GM23338 (cell line): ENCODE results near the gene PTBP3. TPM values are rescaled to one million over a fixed set of nuclear protein-coding genes. Genes with fewer than 3 reads are reported as not detected.

Experiments
- ATAC-seq: fragments of 200-7000 bp; cut with Tn5 transposase; 3 replicates; pipeline ENCODE4 v1.9.1; 2020
- DNase-seq: peaks from one replicate; pipeline ENCODE4 v3.0.0-alpha.2; 2015; ENCODE audit warnings: low spot score
- H2AFZ ChIP-seq: fragments of 200-600 bp; sonication (generic); 2 replicates; pipeline ENCODE4 v1.8.0; 2016; ENCODE audit warnings: antibody characterized with exemption, mild to moderate bottlenecking, moderate library complexity
- H3F3A ChIP-seq: fragments of 200-600 bp; sonication (generic); replicated peaks from 2 replicates; pipeline ENCODE4 v1.8.0; 2017; ENCODE audit warnings: antibody characterized with exemption, mixed run types, low read depth
- H3K27ac ChIP-seq: fragments of 200-600 bp; sonication (generic); 2 replicates; pipeline ENCODE4 v1.6.1; 2016; ENCODE audit warnings: low read depth
- H3K27me3 ChIP-seq: fragments of 200-600 bp; sonication (generic); 2 replicates; pipeline ENCODE4 v1.8.0; 2016; ENCODE audit warnings: mild to moderate bottlenecking, mixed run types, moderate library complexity; ENCODE audit not compliant: insufficient read depth
- H3K36me3 ChIP-seq: fragments of 200-600 bp; sonication (generic); 2 replicates; pipeline ENCODE4 v1.8.0; 2016; ENCODE audit warnings: mild to moderate bottlenecking; ENCODE audit not compliant: insufficient read depth
- H3K4me1 ChIP-seq: fragments of 200-600 bp; sonication (generic); 2 replicates; pipeline ENCODE4 v1.8.0; 2016; ENCODE audit warnings: mild to moderate bottlenecking, moderate library complexity; ENCODE audit not compliant: insufficient read depth
- H3K4me2 ChIP-seq: fragments of 200-600 bp; sonication (generic); 2 replicates; pipeline ENCODE4 v1.7.1; 2017; ENCODE audit warnings: mixed run types
- H3K4me3 ChIP-seq: fragments of 200-600 bp; sonication (generic); 2 replicates; pipeline ENCODE4 v1.6.1; 2016; ENCODE audit warnings: mixed run types
- H3K79me2 ChIP-seq: fragments of 200-600 bp; sonication (generic); replicated peaks from 2 replicates; pipeline ENCODE4 v1.8.0; 2017; ENCODE audit warnings: mild to moderate bottlenecking; ENCODE audit not compliant: insufficient read depth
- H3K9me2 ChIP-seq: fragments of 200-600 bp; sonication (generic); 2 replicates; pipeline ENCODE4 v1.8.0; 2017; ENCODE audit not compliant: insufficient read depth
- H4K20me1 ChIP-seq: fragments of 200-600 bp; sonication (generic); replicated peaks from 2 replicates; pipeline ENCODE4 v1.8.0; 2017; ENCODE audit warnings: mild to moderate bottlenecking; ENCODE audit not compliant: insufficient read depth
- H3K27ac Mint-ChIP-seq: 2 replicates; pipeline ENCODE4 v1.8.0; 2020; ENCODE audit warnings: inconsistent platforms, mild to moderate bottlenecking, moderate library complexity, mixed read lengths
- H3K27me3 Mint-ChIP-seq: 3 replicates; pipeline ENCODE4 v1.8.0; 2022; ENCODE audit warnings: low read depth, mild to moderate bottlenecking, moderate library complexity, mixed read lengths, inconsistent platforms; ENCODE audit not compliant: insufficient read depth, poor library complexity
- H3K36me3 Mint-ChIP-seq: 3 replicates; pipeline ENCODE4 v1.8.0; 2021; ENCODE audit warnings: low read depth, mild to moderate bottlenecking, inconsistent platforms, moderate library complexity, mixed read lengths
- H3K4me1 Mint-ChIP-seq: 3 replicates; pipeline ENCODE4 v1.8.0; 2020; ENCODE audit warnings: mild to moderate bottlenecking, inconsistent platforms, mixed read lengths
- H3K4me3 Mint-ChIP-seq: 3 replicates; pipeline ENCODE4 v1.8.0; 2021; ENCODE audit warnings: moderate library complexity, mild to moderate bottlenecking, inconsistent platforms, mixed read lengths
- H3K9me3 Mint-ChIP-seq: 3 replicates; pipeline ENCODE4 v1.8.0; 2020; ENCODE audit warnings: moderate library complexity, mild to moderate bottlenecking, inconsistent platforms, mixed read lengths
- CREB1 ChIP-seq: fragments of 250-450 bp; sonication (Bioruptor Pico); IDR thresholded peaks from 2 replicates; pipeline ENCODE4 v1.5.0; 2020; ENCODE audit warnings: low read depth, mild to moderate bottlenecking, moderate library complexity
- EZH2 ChIP-seq: fragments of 200-600 bp; sonication (generic); IDR thresholded peaks from one replicate; pipeline ENCODE4 v1.8.0; 2017; ENCODE audit warnings: antibody characterized with exemption, mild to moderate bottlenecking, low read depth; ENCODE audit not compliant: unreplicated experiment
- EZH2phosphoT487 ChIP-seq: fragments of 200-600 bp; sonication (generic); IDR thresholded peaks from one replicate; pipeline ENCODE4 v1.8.1; 2018; ENCODE audit warnings: antibody characterized with exemption; ENCODE audit not compliant: unreplicated experiment
- JUNB ChIP-seq: IDR thresholded peaks from one replicate; pipeline ENCODE4 v1.6.1; 2016; ENCODE audit warnings: antibody characterized with exemption; ENCODE audit not compliant: unreplicated experiment
- NANOG ChIP-seq: IDR thresholded peaks from 2 replicates; pipeline ENCODE4 v1.6.1; 2016; ENCODE audit warnings: antibody characterized with exemption, borderline replicate concordance
- POLR2AphosphoS5 ChIP-seq: IDR thresholded peaks from 2 replicates; pipeline ENCODE4 v1.6.1; 2016; ENCODE audit warnings: antibody characterized with exemption, low read depth
- REST ChIP-seq: IDR thresholded peaks from one replicate; pipeline ENCODE4 v1.6.1; 2018; ENCODE audit warnings: antibody characterized with exemption; ENCODE audit not compliant: unreplicated experiment
- STAT1 ChIP-seq: IDR thresholded peaks from one replicate; pipeline ENCODE4 v1.6.1; 2016; ENCODE audit warnings: antibody characterized with exemption; ENCODE audit not compliant: unreplicated experiment
- ZNF114 ChIP-seq: fragments of 250-450 bp; sonication (Bioruptor Pico); IDR thresholded peaks from 2 replicates; pipeline ENCODE4 v1.5.0; 2020; ENCODE audit warnings: mild to moderate bottlenecking, moderate library complexity
- ZNF331 ChIP-seq: fragments of 250-450 bp; sonication (Bioruptor Pico); IDR thresholded peaks from 2 replicates; pipeline ENCODE4 v1.5.0; 2020; ENCODE audit warnings: low read depth, mild to moderate bottlenecking, moderate library complexity
- polyA plus RNA-seq: library from polyadenylated mRNA; unstranded; fragments of >200 nt; fragmentation: Nextera tagmentation; extraction: Ambion mirVana; gene quantifications from 2 replicates; pipeline ENCODE4 v1.2.1, GENCODE V29; 2016
- total RNA-seq: library from RNA; depleted of rRNA; stranded (reverse); fragments of >200 nt; shearing (Covaris generic); gene quantifications from 2 replicates; pipeline ENCODE4 v1.2.3, GENCODE V29; 2014
- TF ChIP-seq, protein P1 (sequence below): fragments of 250-450 bp; sonication (Bioruptor Pico); IDR thresholded peaks from 2 replicates; pipeline ENCODE4 v1.5.0; 2020; ENCODE audit warnings: mild to moderate bottlenecking, moderate library complexity

PTBP3 gene
- total and polyA plus RNA-seq, 2 experiments from 2014 or later = 20.0 to 92.9 TPM

- ATAC-seq (no peak), DNase-seq (no peak)
- no peak overlapping the region for H3K27ac ChIP-seq
- no peak overlapping the region for H3K4me2 ChIP-seq
- Mint-ChIP-seq H3K36me3 (no peaks in the 10 kb centered on the region; the same call in 2 of the 3 replicates), H3K4me3 (no peak overlapping the region), H3K27ac (no peak overlapping the region), H3K27me3 (no peaks in the 10 kb centered on the region), H3K9me3 (no peaks in the 10 kb centered on the region), H3K4me1 (no peaks in the 10 kb centered on the region; the same call in 1 of the 3 replicates)
- H4K20me1 ChIP-seq = no peaks in the 10 kb centered on the region; the same call in 1 of the 2 replicates
- H3K36me3 ChIP-seq = no peaks in the 10 kb centered on the region
- H3K4me1 ChIP-seq = no peaks in the 10 kb centered on the region
- no peak overlapping the region for H2AFZ ChIP-seq
- no peaks in the 10 kb centered on the region for H3K9me2 ChIP-seq
- no peak overlapping the region for H3K4me3 ChIP-seq
- TF ChIP-seq EZH2phosphoT487 (no peak), JUNB (no peak), REST (no peak)
- no peaks in the 10 kb centered on the region for H3F3A ChIP-seq
- H3K79me2 ChIP-seq = no peaks in the 10 kb centered on the region; the same call in 1 of the 2 replicates
- no peaks in the 10 kb centered on the region for H3K27me3 ChIP-seq
Observed at GRCh38 chr9:112258106-112258505, 75.3 kb downstream of the PTBP3 start.

GRCh38 chr9:112252194-112252593 lies 81.2 kb downstream of the PTBP3 start:
- no peak overlapping the region for H3K4me3 Mint-ChIP-seq
- H3K4me1 Mint-ChIP-seq = no peaks in the 10 kb centered on the region; the same call in 2 of the 3 replicates
- Histone ChIP-seq H3K79me2 (no peaks in the 10 kb centered on the region), H3K4me2 (no peak overlapping the region), H3K9me2 (no peaks in the 10 kb centered on the region), H2AFZ (no peak overlapping the region), H3K4me1 (no peaks in the 10 kb centered on the region), H3K27me3 (no peaks in the 10 kb centered on the region), H3K36me3 (peaks cover 5% of the 10 kb centered on the region; the same call in 1 of the 2 replicates), H3K4me3 (no peak overlapping the region), H4K20me1 (no peaks in the 10 kb centered on the region; the same call in 1 of the 2 replicates), H3K27ac (no peak overlapping the region), H3F3A (no peaks in the 10 kb centered on the region)
- DNase-seq (no peak), ATAC-seq (no peak)
- H3K9me3 Mint-ChIP-seq = no peaks in the 10 kb centered on the region
- H3K36me3 Mint-ChIP-seq = peaks cover 2% of the 10 kb centered on the region; the same call in 1 of the 3 replicates
- no peak overlapping the region for H3K27ac Mint-ChIP-seq
- H3K27me3 Mint-ChIP-seq = no peaks in the 10 kb centered on the region
- TF ChIP-seq CREB1 (CRISPR knock-in tag) (no peak), POLR2AphosphoS5 (no peak), NANOG (no peak), STAT1 (no peak), EZH2 (no peak), EZH2phosphoT487 (no peak), ZNF331 (no peak), ZNF114 (CRISPR knock-in tag) (no peak)
- TF ChIP-seq, protein P1, sequence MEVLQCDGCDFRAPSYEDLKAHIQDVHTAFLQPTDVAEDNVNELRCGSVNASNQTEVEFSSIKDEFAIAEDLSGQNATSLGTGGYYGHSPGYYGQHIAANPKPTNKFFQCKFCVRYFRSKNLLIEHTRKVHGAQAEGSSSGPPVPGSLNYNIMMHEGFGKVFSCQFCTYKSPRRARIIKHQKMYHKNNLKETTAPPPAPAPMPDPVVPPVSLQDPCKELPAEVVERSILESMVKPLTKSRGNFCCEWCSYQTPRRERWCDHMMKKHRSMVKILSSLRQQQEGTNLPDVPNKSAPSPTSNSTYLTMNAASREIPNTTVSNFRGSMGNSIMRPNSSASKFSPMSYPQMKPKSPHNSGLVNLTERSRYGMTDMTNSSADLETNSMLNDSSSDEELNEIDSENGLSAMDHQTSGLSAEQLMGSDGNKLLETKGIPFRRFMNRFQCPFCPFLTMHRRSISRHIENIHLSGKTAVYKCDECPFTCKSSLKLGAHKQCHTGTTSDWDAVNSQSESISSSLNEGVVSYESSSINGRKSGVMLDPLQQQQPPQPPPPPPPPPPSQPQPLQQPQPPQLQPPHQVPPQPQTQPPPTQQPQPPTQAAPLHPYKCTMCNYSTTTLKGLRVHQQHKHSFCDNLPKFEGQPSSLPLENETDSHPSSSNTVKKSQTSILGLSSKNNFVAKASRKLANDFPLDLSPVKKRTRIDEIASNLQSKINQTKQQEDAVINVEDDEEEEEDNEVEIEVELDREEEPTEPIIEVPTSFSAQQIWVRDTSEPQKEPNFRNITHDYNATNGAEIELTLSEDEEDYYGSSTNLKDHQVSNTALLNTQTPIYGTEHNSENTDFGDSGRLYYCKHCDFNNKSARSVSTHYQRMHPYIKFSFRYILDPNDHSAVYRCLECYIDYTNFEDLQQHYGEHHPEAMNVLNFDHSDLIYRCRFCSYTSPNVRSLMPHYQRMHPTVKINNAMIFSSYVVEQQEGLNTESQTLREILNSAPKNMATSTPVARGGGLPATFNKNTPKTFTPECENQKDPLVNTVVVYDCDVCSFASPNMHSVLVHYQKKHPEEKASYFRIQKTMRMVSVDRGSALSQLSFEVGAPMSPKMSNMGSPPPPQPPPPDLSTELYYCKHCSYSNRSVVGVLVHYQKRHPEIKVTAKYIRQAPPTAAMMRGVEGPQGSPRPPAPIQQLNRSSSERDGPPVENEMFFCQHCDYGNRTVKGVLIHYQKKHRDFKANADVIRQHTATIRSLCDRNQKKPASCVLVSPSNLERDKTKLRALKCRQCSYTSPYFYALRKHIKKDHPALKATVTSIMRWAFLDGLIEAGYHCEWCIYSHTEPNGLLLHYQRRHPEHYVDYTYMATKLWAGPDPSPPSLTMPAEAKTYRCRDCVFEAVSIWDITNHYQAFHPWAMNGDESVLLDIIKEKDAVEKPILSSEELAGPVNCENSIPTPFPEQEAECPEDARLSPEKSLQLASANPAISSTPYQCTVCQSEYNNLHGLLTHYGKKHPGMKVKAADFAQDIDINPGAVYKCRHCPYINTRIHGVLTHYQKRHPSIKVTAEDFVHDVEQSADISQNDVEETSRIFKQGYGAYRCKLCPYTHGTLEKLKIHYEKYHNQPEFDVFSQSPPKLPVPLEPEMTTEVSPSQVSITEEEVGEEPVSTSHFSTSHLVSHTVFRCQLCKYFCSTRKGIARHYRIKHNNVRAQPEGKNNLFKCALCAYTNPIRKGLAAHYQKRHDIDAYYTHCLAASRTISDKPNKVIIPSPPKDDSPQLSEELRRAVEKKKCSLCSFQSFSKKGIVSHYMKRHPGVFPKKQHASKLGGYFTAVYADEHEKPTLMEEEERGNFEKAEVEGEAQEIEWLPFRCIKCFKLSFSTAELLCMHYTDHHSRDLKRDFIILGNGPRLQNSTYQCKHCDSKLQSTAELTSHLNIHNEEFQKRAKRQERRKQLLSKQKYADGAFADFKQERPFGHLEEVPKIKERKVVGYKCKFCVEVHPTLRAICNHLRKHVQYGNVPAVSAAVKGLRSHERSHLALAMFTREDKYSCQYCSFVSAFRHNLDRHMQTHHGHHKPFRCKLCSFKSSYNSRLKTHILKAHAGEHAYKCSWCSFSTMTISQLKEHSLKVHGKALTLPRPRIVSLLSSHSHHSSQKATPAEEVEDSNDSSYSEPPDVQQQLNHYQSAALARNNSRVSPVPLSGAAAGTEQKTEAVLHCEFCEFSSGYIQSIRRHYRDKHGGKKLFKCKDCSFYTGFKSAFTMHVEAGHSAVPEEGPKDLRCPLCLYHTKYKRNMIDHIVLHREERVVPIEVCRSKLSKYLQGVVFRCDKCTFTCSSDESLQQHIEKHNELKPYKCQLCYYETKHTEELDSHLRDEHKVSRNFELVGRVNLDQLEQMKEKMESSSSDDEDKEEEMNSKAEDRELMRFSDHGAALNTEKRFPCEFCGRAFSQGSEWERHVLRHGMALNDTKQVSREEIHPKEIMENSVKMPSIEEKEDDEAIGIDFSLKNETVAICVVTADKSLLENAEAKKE (CRISPR knock-in tag) = no peak
